Thoracic aorta (tissue), 2 donors: Measurements from ENCODE around the gene OR5W2. TPM values are rescaled to one million over a fixed set of nuclear protein-coding genes. Genes with fewer than 3 reads are reported as not detected.

Source experiments
- total RNA-seq, 2 donors: library from RNA; depleted of rRNA; stranded (reverse); fragments of >200 nt; gene quantifications; one replicate each; pipeline versions ENCODE4 v1.1.0 to v1.2.3, GENCODE V29; 2016

The OR5W2 gene
- total RNA-seq, 2 donors from 2014 or later = not detected

Other genes starting within 250 kb of the OR5W2 start
- gene OR5D13, start 141.1 kb downstream of the OR5W2 start, total RNA-seq = not detected
- gene OR5D14, start 119.0 kb downstream of the OR5W2 start, total RNA-seq = not detected
- not detected for gene OR5L1, start 103.2 kb downstream of the OR5W2 start, total RNA-seq
- not detected for gene OR5D18, start 95.0 kb downstream of the OR5W2 start, total RNA-seq
- not detected for gene OR5L2, start 87.4 kb downstream of the OR5W2 start, total RNA-seq
- not detected for gene OR5D16, start 75.8 kb downstream of the OR5W2 start, total RNA-seq
- not detected for gene TRIM51, start 31.3 kb downstream of the OR5W2 start, total RNA-seq
- not detected for gene OR5I1, start 21.8 kb upstream of the OR5W2 start, total RNA-seq
- gene OR10AG1, start 55.4 kb upstream of the OR5W2 start, total RNA-seq = not detected
- not detected for gene OR5F1, start 80.0 kb upstream of the OR5W2 start, total RNA-seq
- not detected for gene OR5AS1, start 113.1 kb upstream of the OR5W2 start, total RNA-seq
- gene OR8I2, start 178.7 kb upstream of the OR5W2 start, total RNA-seq = not detected
- gene OR8H2, start 189.1 kb upstream of the OR5W2 start, total RNA-seq = not detected
- not detected for gene OR8H3, start 207.8 kb upstream of the OR5W2 start, total RNA-seq
- gene OR8J3, start 225.6 kb upstream of the OR5W2 start, total RNA-seq = not detected
- gene OR8K5, start 245.7 kb upstream of the OR5W2 start, total RNA-seq = not detected